Measurements from ENCODE around the gene SLC38A6.
A peak's percentile ranks its signal among the peaks of the same experiment; 100 is the strongest.

SLC38A6 gene

GRCh38 chr14:60981633-60982455 is 799 bp downstream of the SLC38A6 start:
- DNase-seq, result peak; percentile 14

- DNase-seq, result no peak
Observed at GRCh38 chr14:60984196-60984595, 3.2 kb downstream of the SLC38A6 start.

- no peak for DNase-seq
Observed at GRCh38 chr14:60986500-60986899, 5.5 kb downstream of the SLC38A6 start.

GRCh38 chr14:60989599-60989998 is 8.6 kb downstream of the SLC38A6 start:
- no peak for DNase-seq

- no peak for DNase-seq
Observed at GRCh38 chr14:60998617-60999016, 17.6 kb downstream of the SLC38A6 start.

GRCh38 chr14:60999536-60999935 is 18.5 kb downstream of the SLC38A6 start:
- DNase-seq, result no peak

GRCh38 chr14:61003571-61003970 is 22.5 kb downstream of the SLC38A6 start:
- DNase-seq, result no peak

- no peak for DNase-seq
Observed at GRCh38 chr14:61019537-61019936, 38.5 kb downstream of the SLC38A6 start.

GRCh38 chr14:61025251-61026223 is 44.5 kb downstream of the SLC38A6 start:
- DNase-seq, result peak; percentile 92

- no peak for DNase-seq
Observed at GRCh38 chr14:61026526-61026925, 45.5 kb downstream of the SLC38A6 start.

- DNase-seq, result no peak
Observed at GRCh38 chr14:61031026-61031425, 50.0 kb downstream of the SLC38A6 start.

GRCh38 chr14:61033054-61033453 is 52.0 kb downstream of the SLC38A6 start:
- no peak for DNase-seq

GRCh38 chr14:61033855-61034254 is 52.8 kb downstream of the SLC38A6 start:
- DNase-seq, result no peak

- peak; percentile 81 for DNase-seq
Observed at GRCh38 chr14:61034416-61035120, 53.5 kb downstream of the SLC38A6 start.

GRCh38 chr14:61037215-61037614 is 56.2 kb downstream of the SLC38A6 start:
- DNase-seq, result no peak

- no peak for DNase-seq
Observed at GRCh38 chr14:61041704-61042103, 60.7 kb downstream of the SLC38A6 start.

- DNase-seq, result peak; percentile 62
Observed at GRCh38 chr14:61042220-61042619, 61.2 kb downstream of the SLC38A6 start.

- no peak for DNase-seq
Observed at GRCh38 chr14:61043506-61043905, 62.5 kb downstream of the SLC38A6 start.

GRCh38 chr14:61047021-61047420 is 66.0 kb downstream of the SLC38A6 start:
- DNase-seq, result no peak

- DNase-seq, result no peak
Observed at GRCh38 chr14:61048640-61049039, 67.6 kb downstream of the SLC38A6 start.

GRCh38 chr14:61050417-61050816 is 69.4 kb downstream of the SLC38A6 start:
- DNase-seq, result no peak

GRCh38 chr14:61051051-61051450 is 70.0 kb downstream of the SLC38A6 start:
- DNase-seq, result no peak

- no peak for DNase-seq
Observed at GRCh38 chr14:61051621-61052020, 70.6 kb downstream of the SLC38A6 start.
